ENCODE measurements around the gene TTF1. TPM values are rescaled to one million over a fixed set of nuclear protein-coding genes. Genes with fewer than 3 reads are reported as not detected.
"Not testable (repeated sequence)": the region's sequence is repeated elsewhere in the genome, so short reads cannot be mapped to it uniquely, and the experiment has no call there.

TTF1 gene
- total RNA-seq, 1 donor: 10.6 TPM

DNA sequence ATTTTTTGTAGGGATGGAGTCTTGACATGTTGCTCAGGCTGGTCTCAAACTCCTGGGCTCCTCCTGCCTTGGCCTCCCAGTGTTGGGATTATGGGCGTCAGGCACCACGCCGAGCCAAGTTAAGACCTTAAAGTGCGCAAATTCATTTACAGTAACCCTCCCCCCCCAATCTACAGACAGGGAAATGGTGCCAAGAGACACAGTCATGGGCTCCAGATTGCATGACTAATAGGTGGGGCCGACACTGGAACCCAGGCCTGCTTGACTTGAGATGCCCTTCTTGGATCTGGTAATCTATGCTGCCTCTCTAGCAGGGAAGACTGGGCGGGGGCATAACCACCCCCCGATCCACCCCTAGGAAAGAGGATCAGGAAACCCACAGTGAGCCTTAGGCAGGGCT is 19.5 kb downstream of the TTF1 start:
- no peak for DNase-seq (ENCODE audit: low read depth)
- TF ChIP-seq, protein P1, sequence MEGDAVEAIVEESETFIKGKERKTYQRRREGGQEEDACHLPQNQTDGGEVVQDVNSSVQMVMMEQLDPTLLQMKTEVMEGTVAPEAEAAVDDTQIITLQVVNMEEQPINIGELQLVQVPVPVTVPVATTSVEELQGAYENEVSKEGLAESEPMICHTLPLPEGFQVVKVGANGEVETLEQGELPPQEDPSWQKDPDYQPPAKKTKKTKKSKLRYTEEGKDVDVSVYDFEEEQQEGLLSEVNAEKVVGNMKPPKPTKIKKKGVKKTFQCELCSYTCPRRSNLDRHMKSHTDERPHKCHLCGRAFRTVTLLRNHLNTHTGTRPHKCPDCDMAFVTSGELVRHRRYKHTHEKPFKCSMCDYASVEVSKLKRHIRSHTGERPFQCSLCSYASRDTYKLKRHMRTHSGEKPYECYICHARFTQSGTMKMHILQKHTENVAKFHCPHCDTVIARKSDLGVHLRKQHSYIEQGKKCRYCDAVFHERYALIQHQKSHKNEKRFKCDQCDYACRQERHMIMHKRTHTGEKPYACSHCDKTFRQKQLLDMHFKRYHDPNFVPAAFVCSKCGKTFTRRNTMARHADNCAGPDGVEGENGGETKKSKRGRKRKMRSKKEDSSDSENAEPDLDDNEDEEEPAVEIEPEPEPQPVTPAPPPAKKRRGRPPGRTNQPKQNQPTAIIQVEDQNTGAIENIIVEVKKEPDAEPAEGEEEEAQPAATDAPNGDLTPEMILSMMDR (IDR thresholded peaks at IDR 0.05; ENCODE audit: insufficient read depth, low read length): no peak
- H3K4me3 ChIP-seq (ENCODE audit: low read depth, low read length): no peak overlapping the region

DNA sequence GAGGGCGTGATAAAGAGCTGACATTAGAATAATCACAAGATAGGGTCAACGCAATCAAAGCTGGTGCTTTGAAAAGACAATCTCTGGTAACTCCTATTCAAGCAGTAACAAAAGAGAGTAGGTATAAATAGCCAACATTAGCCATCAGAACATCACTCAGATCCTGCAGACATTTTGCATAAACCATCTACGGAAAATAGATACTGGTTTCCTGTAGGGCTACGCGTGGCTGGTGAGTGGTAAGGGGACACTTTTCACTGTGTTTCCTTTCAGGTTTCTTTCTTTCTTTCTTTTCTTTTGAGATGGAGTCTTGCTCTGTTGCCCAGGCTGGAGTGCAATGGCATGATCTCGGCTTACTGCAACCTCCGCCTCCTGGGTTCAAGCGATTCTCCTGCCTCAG is 22.3 kb downstream of the TTF1 start:
- DNase-seq (ENCODE audit: low read depth): no peak
- TF ChIP-seq, protein P1 (IDR thresholded peaks at IDR 0.05; ENCODE audit: insufficient read depth, low read length): no peak
- H3K4me3 ChIP-seq (ENCODE audit: low read depth, low read length): no peak overlapping the region

DNA sequence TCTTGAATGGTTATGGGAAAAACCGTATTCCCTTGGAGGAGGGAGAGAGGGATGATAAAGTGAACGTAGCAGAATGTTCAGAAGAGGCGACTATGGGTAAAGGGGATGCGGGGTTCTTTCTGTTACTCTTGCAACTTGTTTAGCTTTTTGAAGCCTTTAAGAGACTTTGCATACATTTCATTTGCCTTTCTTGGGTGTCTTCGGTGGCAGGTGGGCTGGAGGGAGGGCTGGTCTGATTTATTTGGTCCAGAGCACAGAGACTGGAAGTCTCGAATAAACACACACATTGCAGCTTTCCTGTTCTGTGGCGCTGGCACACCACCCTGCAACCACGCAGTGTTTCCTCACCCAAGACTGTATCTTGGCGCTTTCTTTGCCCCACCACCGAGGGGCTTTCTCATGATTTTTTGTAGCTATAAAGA is 23.2 kb downstream of the TTF1 start:
- no peak for DNase-seq (ENCODE audit: low read depth)
- TF ChIP-seq, protein P1 (IDR thresholded peaks at IDR 0.05; ENCODE audit: insufficient read depth, low read length): no peak
- H3K4me3 ChIP-seq (ENCODE audit: low read depth, low read length): no peak overlapping the region

DNA sequence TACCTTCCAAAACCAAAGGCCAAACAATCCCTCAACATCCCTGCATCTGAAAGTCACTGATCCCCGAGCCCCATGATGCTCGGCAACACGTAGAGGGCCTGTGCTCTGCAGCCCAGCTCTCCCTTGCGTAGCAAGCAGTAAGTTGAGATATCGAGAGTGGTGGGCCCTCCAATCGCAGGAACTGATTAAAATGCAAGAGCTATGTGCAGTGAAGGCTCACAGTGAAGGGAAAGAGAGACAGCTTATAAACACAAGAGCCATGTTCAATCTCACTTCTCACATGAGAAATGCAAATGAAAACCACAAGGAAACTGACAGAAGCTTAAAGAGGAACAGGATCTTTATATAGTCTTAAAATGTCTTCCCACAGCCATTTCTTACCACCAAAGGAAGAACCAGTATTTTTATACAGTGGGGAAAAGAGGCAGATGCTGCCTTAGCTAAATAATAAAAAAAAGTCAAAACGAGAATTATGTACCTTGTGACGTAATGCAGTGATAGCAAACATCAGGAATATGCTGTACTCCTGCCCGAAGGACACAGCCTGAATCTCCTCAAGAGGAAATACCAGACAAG is 24.6 kb downstream of the TTF1 start:
- no peak for DNase-seq (ENCODE audit: low read depth)
- TF ChIP-seq, protein P1 (IDR thresholded peaks at IDR 0.05; ENCODE audit: insufficient read depth, low read length): no peak
- no peak overlapping the region for H3K4me3 ChIP-seq (ENCODE audit: low read depth, low read length)

DNA sequence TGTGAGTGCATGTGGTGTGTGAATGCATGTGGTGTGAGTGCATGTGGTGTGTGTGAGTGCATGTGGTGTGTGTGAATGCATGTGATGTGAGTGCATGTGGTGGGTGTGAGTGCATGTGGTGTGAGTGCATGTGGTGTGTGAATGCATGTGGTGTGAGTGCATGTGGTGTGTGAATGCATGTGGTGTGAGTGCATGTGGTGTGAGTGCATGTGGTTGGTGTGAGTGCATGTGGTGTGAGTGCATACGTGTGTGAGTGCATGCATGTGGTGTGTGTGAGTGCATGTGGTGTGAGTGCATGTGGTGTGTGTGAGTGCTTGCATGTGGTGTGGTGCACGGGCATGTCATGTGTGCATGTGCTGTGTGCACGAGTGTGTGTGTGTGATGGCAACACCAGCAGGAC is 28.2 kb downstream of the TTF1 start:
- not testable (repeated sequence) for DNase-seq (ENCODE audit: low read depth); H3K4me3 ChIP-seq (ENCODE audit: low read depth, low read length)

DNA sequence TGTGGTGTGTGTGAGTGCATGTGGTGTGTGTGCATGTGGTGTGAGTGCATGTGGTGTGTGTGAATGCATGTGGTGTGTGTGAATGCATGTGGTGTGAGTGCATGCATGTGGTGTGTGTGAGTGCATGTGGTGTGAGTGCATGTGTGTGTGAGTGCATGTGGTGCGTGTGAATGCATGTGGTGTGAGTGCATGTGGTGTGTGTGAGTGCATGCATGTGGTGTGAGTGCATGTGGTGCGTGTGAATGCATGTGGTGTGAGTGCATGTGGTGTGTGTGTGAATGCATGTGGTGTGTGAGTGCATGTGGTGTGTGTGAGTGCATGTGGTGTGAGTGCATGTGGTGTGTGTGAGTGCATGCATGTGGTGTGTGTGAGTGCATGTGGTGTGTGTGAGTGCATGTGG is 28.9 kb downstream of the TTF1 start:
- not testable (repeated sequence) for DNase-seq (ENCODE audit: low read depth); H3K4me3 ChIP-seq (ENCODE audit: low read depth, low read length)

DNA sequence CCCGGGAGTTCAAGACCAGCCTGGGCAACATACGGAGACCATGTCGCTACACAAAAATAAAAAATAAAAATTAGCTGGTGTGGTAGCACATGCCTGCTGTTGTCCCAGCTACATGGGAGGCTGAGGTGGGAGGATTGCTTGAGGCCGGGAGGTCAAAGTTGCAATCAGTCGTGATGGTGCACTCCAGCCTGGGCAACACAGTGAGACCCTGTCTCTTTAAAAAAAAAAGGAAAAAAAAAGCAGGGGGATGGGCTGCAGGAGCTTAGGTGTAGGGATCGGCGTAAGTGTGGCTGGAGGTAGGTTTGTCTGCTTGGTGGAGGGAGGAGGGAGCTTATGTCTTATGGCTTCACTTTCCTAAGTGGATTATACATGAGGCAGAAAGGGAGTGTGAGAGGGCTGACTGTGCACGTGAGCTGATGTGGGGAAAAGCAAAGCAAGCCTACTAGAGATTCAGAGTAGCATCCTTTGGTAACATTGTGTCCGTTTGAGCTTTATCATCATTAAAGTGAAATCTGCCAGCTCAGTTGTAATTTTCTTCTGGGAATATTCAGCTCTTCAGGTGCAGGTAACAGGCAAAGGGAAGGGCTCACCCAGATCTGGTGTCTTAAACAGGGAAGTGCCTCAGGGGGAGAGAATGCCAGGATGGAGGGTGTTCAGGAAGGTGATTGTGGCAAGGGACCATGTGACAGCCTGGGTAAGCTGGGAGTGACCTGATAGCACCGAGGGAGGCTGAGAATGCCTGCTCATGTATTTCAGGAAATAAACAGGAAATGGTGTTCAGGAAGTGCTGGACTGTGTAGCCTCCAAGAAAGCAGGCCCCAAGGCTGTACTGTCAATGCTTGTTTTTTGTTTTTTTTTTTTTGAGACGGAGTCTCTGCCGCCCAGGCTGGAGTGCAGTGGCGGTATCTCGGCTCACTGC is 34.2 kb downstream of the TTF1 start:
- no peak overlapping the region for H3K4me3 ChIP-seq (ENCODE audit: low read depth, low read length)
- DNase-seq (ENCODE audit: low read depth): peak; percentile 6
- TF ChIP-seq, protein P1 (IDR thresholded peaks at IDR 0.05; ENCODE audit: insufficient read depth, low read length): no peak
